Skeletal muscle tissue (tissue), 4 donors: ENCODE data around the gene DKK3. TPM values are rescaled to one million over a fixed set of nuclear protein-coding genes. Genes with fewer than 3 reads are reported as not detected.

Experiments used
- H3K27ac ChIP-seq: one replicate; pipeline ENCODE4 v1.7.0; 2013; ENCODE audit warnings: mild to moderate bottlenecking, low read depth, low read length, inconsistent platforms
- H3K27me3 ChIP-seq, 3 donors: one replicate each; pipeline ENCODE4 v1.7.0; 2013; ENCODE audit warnings: low read length in 3 of 3; ENCODE audit not compliant: control insufficient read depth in 3 of 3, insufficient read depth in 3 of 3
- H3K36me3 ChIP-seq, 3 donors: one replicate each; pipeline ENCODE4 v1.7.0; 2013; ENCODE audit warnings: low read length in 3 of 3; ENCODE audit not compliant: control insufficient read depth in 3 of 3, insufficient read depth in 3 of 3
- H3K4me1 ChIP-seq, 3 donors: one replicate each; pipeline ENCODE4 v1.7.0; 2013; ENCODE audit warnings: low read length in 3 of 3, mild to moderate bottlenecking in 3 of 3; ENCODE audit not compliant: control insufficient read depth in 3 of 3, insufficient read depth in 3 of 3
- H3K4me3 ChIP-seq, 3 donors: one replicate each; pipeline ENCODE4 v1.7.0; 2013; ENCODE audit warnings: low read length in 3 of 3
- H3K9ac ChIP-seq, 3 donors: one replicate each; pipeline ENCODE4 v1.7.0; 2013; ENCODE audit warnings: low read length in 3 of 3, mild to moderate bottlenecking in 3 of 3, moderate library complexity in 2 of 3, low read depth in 1 of 3
- H3K9me3 ChIP-seq, 3 donors: one replicate each; pipeline ENCODE4 v1.7.0; 2013; ENCODE audit warnings: low read length in 3 of 3; ENCODE audit not compliant: control insufficient read depth in 3 of 3
- total RNA-seq: library from RNA; depleted of rRNA; stranded (reverse); fragments of >200 nt; gene quantifications from one replicate; pipeline ENCODE4 v1.2.3, GENCODE V29; 2014
- donor health status: Osteomylitis.

DKK3 gene
- total RNA-seq, 1 donor from 2014 or later = 56.4 TPM

DNA sequence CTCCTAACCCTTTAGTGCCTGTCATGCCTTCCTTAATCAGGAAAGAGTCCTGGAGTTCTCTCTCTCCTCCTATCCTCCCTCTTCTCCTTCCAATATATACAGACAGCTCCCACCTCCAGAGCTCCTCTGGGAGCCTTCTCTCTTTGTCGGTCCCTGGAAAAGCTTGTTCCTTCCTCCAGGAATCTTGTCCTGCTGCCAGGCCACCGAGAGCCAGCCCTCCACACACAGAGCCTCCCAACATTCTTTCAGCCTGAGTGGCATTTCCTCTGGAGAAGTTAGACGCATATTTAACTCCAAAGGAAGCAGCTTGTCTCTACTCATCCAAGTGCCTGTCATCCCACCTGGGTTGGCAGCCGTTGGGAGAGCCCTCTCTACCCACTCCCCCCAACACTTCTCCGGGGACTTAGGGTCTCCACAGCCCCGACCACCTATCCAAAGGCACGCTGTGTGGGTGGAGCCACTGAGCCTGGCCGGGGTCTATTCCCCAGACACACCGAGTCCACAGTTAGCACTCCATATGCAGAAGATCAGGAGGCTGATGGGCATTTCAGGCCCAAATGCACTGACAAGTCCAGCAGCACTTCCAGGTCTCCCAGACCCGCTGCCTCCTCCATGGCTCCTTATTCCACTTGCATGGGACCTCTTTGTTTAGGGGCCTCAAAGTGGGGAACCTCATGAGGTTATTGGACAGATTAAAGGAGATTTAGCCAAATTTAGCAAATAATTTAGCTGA lies 31.1 kb downstream of the DKK3 start:
- Histone ChIP-seq H3K9me3 (no peaks in the 10 kb centered on the region), H3K36me3 (no peaks in the 10 kb centered on the region), H3K4me3 (peak overlapping the region in 1 of 3 donors; percentile 13), H3K27me3 (no peaks in the 10 kb centered on the region), H3K4me1 (peaks cover 58 to 74% (median 66%) of the 10 kb centered on the region in 3 donors), H3K9ac (peak overlapping the region in 1 of 3 donors; percentile 40), H3K27ac (peak overlapping the region; percentile 83)

DNA sequence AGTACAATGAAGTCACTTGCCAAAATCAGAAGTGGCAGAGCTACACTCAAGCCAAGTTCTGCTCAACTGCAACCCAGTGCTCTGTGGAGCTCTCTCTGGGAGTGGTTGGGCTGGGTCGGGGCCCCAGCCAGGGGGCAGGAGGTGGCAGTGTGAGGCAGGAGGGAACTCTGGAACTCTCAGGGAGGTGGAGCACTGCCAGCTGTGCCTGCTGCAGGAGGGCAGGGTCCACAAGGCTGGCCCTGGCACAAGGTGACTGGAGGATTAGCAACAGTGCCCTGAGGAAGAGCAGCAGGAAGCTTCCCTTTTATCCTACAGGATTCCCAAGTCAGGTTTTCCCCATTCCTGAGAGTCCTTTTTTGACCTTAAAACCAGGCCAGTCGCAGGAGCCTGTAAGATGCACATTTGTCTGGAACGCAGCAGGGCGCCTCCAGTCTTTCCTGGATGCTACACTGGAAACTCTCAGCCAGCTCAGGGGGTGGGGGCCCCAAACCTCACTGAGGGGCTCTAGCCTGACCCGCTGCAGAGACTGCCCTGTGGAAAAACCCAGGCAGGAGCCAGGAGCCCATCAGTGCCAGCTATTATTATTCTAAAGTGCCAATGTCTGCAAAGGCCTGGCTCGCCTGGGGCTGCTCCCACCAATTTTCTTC lies 31.8 kb downstream of the DKK3 start:
- no peaks in the 10 kb centered on the region for H3K27me3 ChIP-seq
- peak overlapping the region; percentile 83 for H3K27ac ChIP-seq
- H3K9me3 ChIP-seq = no peaks in the 10 kb centered on the region
- peaks cover 57 to 79% (median 70%) of the 10 kb centered on the region in 3 donors for H3K4me1 ChIP-seq
- H3K36me3 ChIP-seq = no peaks in the 10 kb centered on the region
- H3K9ac ChIP-seq = no peak overlapping the region
- H3K4me3 ChIP-seq = no peak overlapping the region

DNA sequence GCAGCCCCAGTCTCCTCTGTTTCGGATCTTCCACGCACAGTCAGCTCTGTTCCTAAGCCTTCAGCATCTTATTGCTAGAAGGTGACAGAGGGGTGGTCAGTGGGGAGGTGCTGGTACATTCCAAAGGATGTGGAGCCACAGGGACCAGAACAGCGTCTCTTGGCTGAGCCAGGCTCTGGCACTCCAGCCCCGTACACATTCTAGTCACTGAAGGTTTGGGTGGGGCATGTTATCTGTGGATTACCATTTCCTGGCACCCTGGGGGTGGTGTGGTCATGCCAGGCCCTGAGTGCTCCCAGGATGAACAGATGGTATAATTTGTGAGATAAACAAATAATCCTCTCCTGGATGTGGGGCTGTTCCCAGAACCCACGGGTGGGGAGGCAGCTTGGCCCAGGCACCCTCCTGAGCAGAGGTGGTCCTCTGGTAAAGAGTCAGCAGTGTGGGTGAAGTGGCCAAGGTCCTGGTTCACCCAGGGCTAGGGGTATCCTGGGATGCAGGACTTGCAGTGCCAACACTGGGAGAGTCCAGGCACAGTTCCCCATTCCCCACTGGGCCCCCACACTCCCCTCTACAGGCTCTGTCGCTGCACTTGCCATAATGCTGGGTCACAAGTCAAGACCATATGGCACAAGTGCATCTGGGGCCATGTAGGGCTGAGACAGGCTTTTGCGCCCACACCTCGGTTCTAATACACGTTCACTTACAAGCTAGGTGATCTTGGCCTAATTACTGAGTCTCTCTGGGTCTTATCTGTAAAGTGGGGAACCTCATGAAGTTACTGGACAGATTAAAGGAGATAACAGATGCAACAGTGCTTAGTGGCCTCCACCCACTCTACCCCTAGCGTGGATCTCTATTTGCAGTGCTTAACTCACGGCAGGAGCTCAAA lies 33.0 kb downstream of the DKK3 start:
- H3K27me3 ChIP-seq = no peaks in the 10 kb centered on the region
- H3K9me3 ChIP-seq = no peaks in the 10 kb centered on the region
- H3K4me1 ChIP-seq = peaks cover 62 to 77% (median 68%) of the 10 kb centered on the region in 3 donors
- no peak overlapping the region for H3K9ac ChIP-seq
- no peak overlapping the region for H3K4me3 ChIP-seq
- H3K27ac ChIP-seq = no peak overlapping the region
- no peaks in the 10 kb centered on the region for H3K36me3 ChIP-seq

DNA sequence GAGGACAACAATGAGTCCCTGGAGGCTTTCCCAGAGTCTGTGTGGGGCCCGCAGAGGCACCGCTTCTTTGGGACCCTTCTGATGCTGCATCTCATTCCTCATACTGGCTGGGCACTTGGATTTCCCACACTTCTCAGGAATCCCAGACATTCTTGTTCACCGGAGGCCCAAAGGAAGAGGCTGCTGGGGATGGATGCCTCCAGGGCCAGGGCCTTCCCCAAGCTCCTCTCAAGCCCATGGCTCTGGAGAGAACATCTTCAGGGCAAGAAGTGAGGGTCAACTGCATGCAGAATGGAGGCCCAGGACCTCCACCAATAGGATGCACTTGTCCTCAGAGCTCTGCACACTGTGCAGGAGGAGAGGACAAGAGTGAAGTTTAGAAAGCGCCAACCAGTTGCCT lies 34.6 kb downstream of the DKK3 start:
- H3K4me1 ChIP-seq = peaks cover 52 to 72% (median 59%) of the 10 kb centered on the region in 3 donors
- H3K36me3 ChIP-seq = no peaks in the 10 kb centered on the region
- H3K27me3 ChIP-seq = no peaks in the 10 kb centered on the region
- H3K9me3 ChIP-seq = no peaks in the 10 kb centered on the region
- peak overlapping the region in 1 of 3 donors; percentile 60 for H3K9ac ChIP-seq
- H3K4me3 ChIP-seq = no peak overlapping the region
- H3K27ac ChIP-seq = peak overlapping the region; percentile 67

- H3K9me3 ChIP-seq = no peaks in the 10 kb centered on the region
- H3K9ac ChIP-seq = peak overlapping the region in 1 of 3 donors; percentile 60
- H3K27ac ChIP-seq = peak overlapping the region; percentile 67
- H3K36me3 ChIP-seq = no peaks in the 10 kb centered on the region
- H3K27me3 ChIP-seq = no peaks in the 10 kb centered on the region
- peak overlapping the region in 1 of 3 donors; percentile 49 for H3K4me3 ChIP-seq
- H3K4me1 ChIP-seq = peaks cover 47 to 67% (median 60%) of the 10 kb centered on the region in 3 donors
Observed at GRCh38 chr11:11973361-11973800, 35.0 kb downstream of the DKK3 start.

- Histone ChIP-seq H3K36me3 (no peaks in the 10 kb centered on the region), H3K4me1 (peaks cover 41 to 62% (median 60%) of the 10 kb centered on the region in 3 donors), H3K27me3 (no peaks in the 10 kb centered on the region), H3K27ac (peak overlapping the region; percentile 67), H3K4me3 (peak overlapping the region in 1 of 3 donors; percentile 49), H3K9me3 (no peaks in the 10 kb centered on the region), H3K9ac (peak overlapping the region in 1 of 3 donors; percentile 60)
Observed at GRCh38 chr11:11972730-11973341, 35.6 kb downstream of the DKK3 start.

- peaks cover 35 to 56% (median 52%) of the 10 kb centered on the region in 3 donors for H3K4me1 ChIP-seq
Observed at GRCh38 chr11:11971906-11972547, 36.4 kb downstream of the DKK3 start.

GRCh38 chr11:11970556-11970955 lies 37.9 kb downstream of the DKK3 start:
- Histone ChIP-seq H3K27me3 (no peaks in the 10 kb centered on the region), H3K27ac (no peak overlapping the region), H3K4me3 (no peak overlapping the region), H3K4me1 (peaks cover 21 to 45% (median 42%) of the 10 kb centered on the region in 3 donors), H3K36me3 (no peaks in the 10 kb centered on the region), H3K9ac (no peak overlapping the region), H3K9me3 (no peaks in the 10 kb centered on the region)

More at GRCh38 chr11:11971906-11972547, 36.4 kb downstream of the DKK3 start:
- H3K9ac ChIP-seq = no peak overlapping the region
- no peaks in the 10 kb centered on the region for H3K36me3 ChIP-seq
- H3K9me3 ChIP-seq = no peaks in the 10 kb centered on the region
- no peak overlapping the region for H3K27ac ChIP-seq
- no peak overlapping the region for H3K4me3 ChIP-seq
- H3K27me3 ChIP-seq = no peaks in the 10 kb centered on the region
